ENCODE data around the gene DCANP1. TPM values are rescaled to one million over a fixed set of nuclear protein-coding genes. Genes with fewer than 3 reads are reported as not detected.

The DCANP1 gene
- total and polyA plus RNA-seq, 2 donors (not counting 3 experiments of a cell fraction or from before 2014, with no cell fraction given), result not detected

DNA sequence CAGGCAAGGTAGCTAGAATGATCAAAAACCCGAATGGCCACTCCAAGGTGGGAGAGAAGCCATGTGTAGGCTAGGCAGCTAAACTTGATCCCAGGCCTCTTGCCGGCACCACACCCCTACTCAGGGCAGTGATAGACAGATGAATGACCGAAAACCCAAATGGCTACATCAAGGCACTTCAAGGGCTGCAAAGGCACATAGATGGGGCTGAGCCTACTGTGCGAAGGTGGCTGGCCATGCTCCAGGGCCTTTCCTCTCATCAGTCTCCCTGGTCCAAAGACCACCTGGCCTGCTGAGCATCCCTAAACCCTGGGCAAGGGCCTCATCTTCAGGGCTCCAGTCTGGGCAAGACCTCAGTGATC, 8.7 kb upstream of the DCANP1 start:
- no peaks in the 10 kb centered on the region for H4K20me1 ChIP-seq (replicated peaks; ENCODE audit: control insufficient read depth, extremely low read depth, insufficient read depth, low read length)
- H3K27ac ChIP-seq (ENCODE audit: insufficient read depth, low read depth, low read length), result no peak overlapping the region
- dilution Hi-C loops (cut with MboI; ENCODE audit: extremely low pct_ligation_motif_present, low sequenced_read_pairs) (loop anchor here (25.0 kb wide), 1 partner anchor 106 kb away; no protein-coding TSS in a partner anchor), intact Hi-C loops (cut with micrococcal nuclease) (no loop called here)
- no peaks in the 10 kb centered on the region for H3K4me1 ChIP-seq (ENCODE audit: control insufficient read depth, extremely low read depth, insufficient read depth, low read length)
- H3K9ac ChIP-seq (replicated peaks; ENCODE audit: extremely low read depth, insufficient read depth, low read length), result no peak overlapping the region
- ChIA-PET CTCF (interaction anchor here (1.5 to 21.5 kb wide), 5 partner anchors 9 to 111 kb away, joined by 4 to 664 read pairs (median 71); partner anchors contain the start of gene DCANP1), POLR2A (no interaction called here)
- peaks cover 11 to 17% of the 10 kb centered on the region in 2 experiments for H3K27me3 ChIP-seq (ENCODE audit: control insufficient read depth in 2 of 2, insufficient read depth in 2 of 2, low read length in 2 of 2)
- no peak overlapping the region for H3K4me3 ChIP-seq (replicated peaks in 1 of 3; ENCODE audit: insufficient read depth in 1 of 3, low read depth in 1 of 3, low read length in 3 of 3)
- no TSS peak for BruUV-seq (replicated peaks)
- no peaks in the 10 kb centered on the region for H3K36me3 ChIP-seq (ENCODE audit: control insufficient read depth in 2 of 2, extremely low read depth in 1 of 2, insufficient read depth in 2 of 2, low read length in 2 of 2)
- DNase-seq (ENCODE audit: low read depth, low spot score) (no peak), FAIRE-seq (no peak)
- H3K9me1 ChIP-seq (replicated peaks; ENCODE audit: control insufficient read depth, extremely low read depth, insufficient read depth, low read length), result no peaks in the 10 kb centered on the region
- no peaks in the 10 kb centered on the region for H3K79me2 ChIP-seq (ENCODE audit: control insufficient read depth, insufficient read depth, low read length)
- no peak for TF ChIP-seq POLR2A (IDR thresholded peaks at IDR 0.05; ENCODE audit: low read depth, low read length)
- H3K9me3 ChIP-seq (replicated peaks; ENCODE audit: control insufficient read depth, insufficient read depth, low read length), result no peaks in the 10 kb centered on the region
- no peak overlapping the region for H2AFZ ChIP-seq (ENCODE audit: low read depth, low read length)
- no peak overlapping the region for H3K4me2 ChIP-seq (ENCODE audit: insufficient read depth, low read length)

GRCh38 chr5:135454946-135455345, 7.8 kb upstream of the DCANP1 start:
- Histone ChIP-seq H3K36me3 (ENCODE audit: control insufficient read depth in 2 of 2, extremely low read depth in 1 of 2, insufficient read depth in 2 of 2, low read length in 2 of 2) (no peaks in the 10 kb centered on the region), H4K20me1 (replicated peaks; ENCODE audit: control insufficient read depth, extremely low read depth, insufficient read depth, low read length) (no peaks in the 10 kb centered on the region), H3K27ac (ENCODE audit: insufficient read depth, low read depth, low read length) (no peak overlapping the region), H3K79me2 (ENCODE audit: control insufficient read depth, insufficient read depth, low read length) (no peaks in the 10 kb centered on the region), H3K9me3 (replicated peaks; ENCODE audit: control insufficient read depth, insufficient read depth, low read length) (no peaks in the 10 kb centered on the region), H3K4me2 (ENCODE audit: insufficient read depth, low read length) (no peak overlapping the region), H3K9ac (replicated peaks; ENCODE audit: extremely low read depth, insufficient read depth, low read length) (no peak overlapping the region), H3K4me3 (replicated peaks in 1 of 3; ENCODE audit: insufficient read depth in 1 of 3, low read depth in 1 of 3, low read length in 3 of 3) (no peak overlapping the region), H3K4me1 (ENCODE audit: control insufficient read depth, extremely low read depth, insufficient read depth, low read length) (no peaks in the 10 kb centered on the region), H3K27me3 (ENCODE audit: control insufficient read depth in 2 of 2, insufficient read depth in 2 of 2, low read length in 2 of 2) (peaks cover 11 to 14% of the 10 kb centered on the region in 2 experiments), H3K9me1 (replicated peaks; ENCODE audit: control insufficient read depth, extremely low read depth, insufficient read depth, low read length) (no peaks in the 10 kb centered on the region), H2AFZ (ENCODE audit: low read depth, low read length) (no peak overlapping the region)
- BruUV-seq (replicated peaks), result no TSS peak
- intact Hi-C loops (cut with micrococcal nuclease) (no loop called here), dilution Hi-C loops (cut with MboI; ENCODE audit: extremely low pct_ligation_motif_present, low sequenced_read_pairs) (loop anchor here (25.0 kb wide), 1 partner anchor 107 kb away; no protein-coding TSS in a partner anchor)
- DNase-seq (ENCODE audit: low read depth, low spot score) (no peak), FAIRE-seq (no peak)
- TF ChIP-seq POLR2AphosphoS5 (IDR thresholded peaks at IDR 0.05; ENCODE audit: insufficient read depth, low read depth, low read length), result no peak
- TF ChIP-seq POLR2A (IDR thresholded peaks at IDR 0.05; ENCODE audit: low read depth, low read length), result no peak
- no peak for TF ChIP-seq MAX (IDR thresholded peaks at IDR 0.05; ENCODE audit: insufficient read depth, insufficient read length)
- TF ChIP-seq CTCF (IDR thresholded peaks at IDR 0.05; ENCODE audit: extremely low read depth in 1 of 2, insufficient read depth in 1 of 2, low read depth in 1 of 2, low read length in 2 of 2), result no peak
- no peak for TF ChIP-seq MYC (IDR thresholded peaks at IDR 0.05; ENCODE audit: low read depth, low read length)
- no peak for TF ChIP-seq FOS (IDR thresholded peaks at IDR 0.05; ENCODE audit: borderline replicate concordance, insufficient read depth, low read length)
- no peak for TF ChIP-seq JUN (IDR thresholded peaks at IDR 0.05; ENCODE audit: borderline replicate concordance, insufficient read depth, insufficient read length, low read depth)
- no peak for TF ChIP-seq GATA2 (IDR thresholded peaks at IDR 0.05; ENCODE audit: insufficient read depth, insufficient read length, low read depth, low read length)
- no peak for TF ChIP-seq EZH2 (IDR thresholded peaks at IDR 0.05; ENCODE audit: borderline replicate concordance, low read depth, low read length, severe bottlenecking)
- POLR2A ChIA-PET, result interaction anchor here (0.6 kb wide), 1 partner anchor 1717 kb away, joined by 3 read pairs; no protein-coding TSS in a partner anchor
- CTCF ChIA-PET, result interaction anchor here (1.5 to 21.5 kb wide), 5 partner anchors 9 to 112 kb away, joined by 4 to 664 read pairs (median 71); partner anchors contain the start of gene DCANP1

Data from endothelial cell of umbilical vein (primary cell).